ENCODE measurements around the gene PARP11. TPM values are rescaled to one million over a fixed set of nuclear protein-coding genes. Genes with fewer than 3 reads are reported as not detected.

The PARP11 gene
- total RNA-seq, 1 experiment from 2014 or later = 11.3 TPM

GRCh38 chr12:3882896-3883564, 9.8 kb upstream of the PARP11 start:
- H3K79me1 ChIP-seq (ENCODE audit: insufficient read depth, low read depth, low read length, poor library complexity, severe bottlenecking) = no peaks in the 10 kb centered on the region
- H2BK20ac ChIP-seq (ENCODE audit: low read depth, low read length, poor library complexity, severe bottlenecking) = no peak overlapping the region
- H3K18ac ChIP-seq (ENCODE audit: insufficient read length, low read depth, low read length) = no peak overlapping the region
- DNase-seq = no peak
- H3K23me2 ChIP-seq (ENCODE audit: insufficient read length, low read depth, low read length, poor library complexity, severe bottlenecking) = no peaks in the 10 kb centered on the region
- no peak overlapping the region for H2BK120ac ChIP-seq (ENCODE audit: low read depth, low read length, poor library complexity, severe bottlenecking)
- H3K4me1 Mint-ChIP-seq = peaks cover 15 to 23% of the 10 kb centered on the region in 2 experiments
- WGBS (ENCODE audit: extremely low coverage, insufficient read length, low lambda C conversion rate) = no CpG with 5 or more reads among the region's 7 CpGs
- no peaks in the 10 kb centered on the region for H3K79me2 ChIP-seq (ENCODE audit: insufficient read depth, low read length)
- H3K4me2 ChIP-seq (ENCODE audit: insufficient read depth, insufficient read length, low read length) = no peak overlapping the region
- H3K27me3 ChIP-seq (ENCODE audit: insufficient read depth, low read length) = 0 out of 2 replicates have a peak, but pooled peaks cover 2% of the 10 kb centered on the region
- H2BK12ac ChIP-seq (ENCODE audit: insufficient read length, low read depth, low read length) = no peak overlapping the region
- H3K9me3 ChIP-seq (ENCODE audit: control insufficient read depth, low read depth, low read length) = no peaks in the 10 kb centered on the region
- H3K27ac ChIP-seq (ENCODE audit: insufficient read length, low read depth, low read length) = no peak overlapping the region
- H3K23ac ChIP-seq (ENCODE audit: insufficient read length, low read depth, low read length) = no peak overlapping the region
- H4K5ac ChIP-seq (ENCODE audit: insufficient read length, low read depth, low read length) = no peak overlapping the region
- H3T11ph ChIP-seq (ENCODE audit: low read length) = no peak overlapping the region
- H2BK15ac ChIP-seq (ENCODE audit: low read depth, low read length) = no peak overlapping the region
- H3K4me1 ChIP-seq (ENCODE audit: insufficient read depth, low read length) = no peaks in the 10 kb centered on the region; the same call in 1 of the 2 replicates
- H2BK5ac ChIP-seq (ENCODE audit: insufficient read length, low read length) = no peak overlapping the region
- H2AFZ ChIP-seq (ENCODE audit: low read length) = no peak overlapping the region
- no peak overlapping the region for H3K4ac ChIP-seq (ENCODE audit: low read depth, low read length)
- H4K91ac ChIP-seq (ENCODE audit: insufficient read length, low read depth, low read length) = no peak overlapping the region
- H3K56ac ChIP-seq (ENCODE audit: insufficient read length, low read depth, low read length) = no peak overlapping the region
- no peak overlapping the region for H3K27ac Mint-ChIP-seq
- no peak overlapping the region for H3K9ac ChIP-seq (ENCODE audit: extremely low read depth, insufficient read length, low read length)
- H4K8ac ChIP-seq (replicated peaks; ENCODE audit: insufficient read length, low read depth, low read length) = no peak overlapping the region
- no peak overlapping the region for H2AK5ac ChIP-seq (ENCODE audit: insufficient read length, low read length)
- peaks cover 3 to 7% of the 10 kb centered on the region in 2 experiments; a peak in 4 of 5 replicates for H3K9me3 Mint-ChIP-seq
- no peaks in the 10 kb centered on the region for H3K36me3 Mint-ChIP-seq (ENCODE audit: insufficient read depth in 1 of 3, low read depth in 3 of 3)
- no peak overlapping the region for H3K4me3 Mint-ChIP-seq
- peak; percentile 58; the same call in 2 of the 3 replicates for TF ChIP-seq CTCF (conservative IDR thresholded peaks at IDR 0.05)
- peaks cover 7% of the 10 kb centered on the region; the same call in 1 of the 2 replicates for H3K27me3 Mint-ChIP-seq (ENCODE audit: low read depth)
- H3K14ac ChIP-seq (ENCODE audit: insufficient read depth, low read length) = no peak overlapping the region
- no peaks in the 10 kb centered on the region for H4K20me1 ChIP-seq (ENCODE audit: control insufficient read depth, insufficient read depth, insufficient read length)

Data from H9 (cell line).